Measurements from ENCODE around the gene ZFX.
A peak's percentile ranks its signal among the peaks of the same experiment; 100 is the strongest.

Gene ZFX

DNA sequence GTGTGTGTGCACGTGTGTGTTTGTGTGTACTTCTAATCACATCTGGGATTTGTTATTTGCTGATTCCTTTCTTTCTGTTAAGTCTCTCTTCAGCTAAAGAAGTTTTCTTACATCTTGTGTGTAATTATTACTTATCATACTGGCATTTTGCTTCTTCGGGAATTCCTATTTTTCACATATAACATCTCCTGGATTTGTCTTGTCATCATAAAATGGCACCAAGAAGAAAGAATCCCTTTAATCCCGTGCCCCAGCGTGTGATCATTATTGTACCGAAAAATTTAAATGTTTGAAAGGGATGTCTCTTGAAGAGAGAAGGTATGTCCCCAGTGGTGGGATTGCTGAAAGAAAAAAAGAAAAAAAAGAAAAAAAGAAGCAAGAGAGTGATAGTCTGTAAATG, 72.3 kb downstream of the ZFX start:
- Mint-ChIP-seq H3K27ac (no peak overlapping the region), H3K27me3 (no peaks in the 10 kb centered on the region), H3K9me3 (no peaks in the 10 kb centered on the region), H3K36me3 (ENCODE audit: low read depth) (no peaks in the 10 kb centered on the region), H3K4me3 (no peak overlapping the region), H3K4me1 (ENCODE audit: low read depth) (no peaks in the 10 kb centered on the region)
- intact Hi-C loops (cut with micrococcal nuclease) = no loop called here

DNA sequence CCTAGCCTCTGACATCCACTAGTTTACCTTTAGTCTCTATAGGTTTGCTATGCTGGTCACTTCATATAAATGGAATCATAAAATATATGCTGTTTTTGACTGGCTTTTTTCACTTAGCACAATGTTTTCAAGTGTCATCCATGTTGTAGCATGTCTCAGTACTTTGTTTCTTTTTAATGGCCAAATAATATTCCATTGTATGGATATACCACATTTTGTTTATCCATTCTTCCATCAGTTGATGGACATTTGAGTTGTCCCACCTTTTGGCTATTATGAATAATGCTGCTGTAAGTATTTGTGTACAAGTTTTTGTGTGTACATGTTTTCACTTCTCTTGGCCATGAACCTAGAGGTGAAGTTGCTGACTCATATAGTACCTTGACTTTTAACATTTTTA, 75.7 kb downstream of the ZFX start:
- H3K36me3 Mint-ChIP-seq (ENCODE audit: low read depth) = no peaks in the 10 kb centered on the region
- H3K9me3 Mint-ChIP-seq = no peaks in the 10 kb centered on the region
- intact Hi-C loops (cut with micrococcal nuclease) = no loop called here
- no peak overlapping the region for H3K4me3 Mint-ChIP-seq
- H3K27me3 Mint-ChIP-seq = peaks cover 2% of the 10 kb centered on the region
- H3K4me1 Mint-ChIP-seq (ENCODE audit: low read depth) = no peaks in the 10 kb centered on the region
- no peak overlapping the region for H3K27ac Mint-ChIP-seq

DNA sequence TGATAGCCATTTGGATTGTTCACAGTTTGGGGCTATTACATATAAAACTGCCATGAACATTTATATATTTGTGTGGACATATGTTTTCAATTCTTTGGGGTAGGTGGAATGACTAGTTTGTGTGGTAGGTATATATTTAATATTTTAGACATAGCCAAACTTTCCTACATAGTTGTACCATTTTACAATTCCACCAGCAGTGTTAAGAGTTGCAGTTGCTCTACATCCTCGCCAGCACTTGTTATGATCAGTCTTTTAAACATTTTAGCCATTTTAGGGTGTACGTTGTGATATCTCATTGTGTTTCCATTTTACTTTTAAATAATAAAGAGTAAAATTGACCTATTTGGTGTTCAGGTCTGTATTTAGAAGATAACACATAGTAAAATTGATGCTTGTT, 76.6 kb downstream of the ZFX start:
- Mint-ChIP-seq H3K36me3 (ENCODE audit: low read depth) (no peaks in the 10 kb centered on the region), H3K27ac (no peak overlapping the region), H3K4me1 (ENCODE audit: low read depth) (no peaks in the 10 kb centered on the region), H3K9me3 (no peaks in the 10 kb centered on the region), H3K4me3 (no peak overlapping the region), H3K27me3 (peaks cover 2% of the 10 kb centered on the region)
- intact Hi-C loops (cut with micrococcal nuclease) = no loop called here

DNA sequence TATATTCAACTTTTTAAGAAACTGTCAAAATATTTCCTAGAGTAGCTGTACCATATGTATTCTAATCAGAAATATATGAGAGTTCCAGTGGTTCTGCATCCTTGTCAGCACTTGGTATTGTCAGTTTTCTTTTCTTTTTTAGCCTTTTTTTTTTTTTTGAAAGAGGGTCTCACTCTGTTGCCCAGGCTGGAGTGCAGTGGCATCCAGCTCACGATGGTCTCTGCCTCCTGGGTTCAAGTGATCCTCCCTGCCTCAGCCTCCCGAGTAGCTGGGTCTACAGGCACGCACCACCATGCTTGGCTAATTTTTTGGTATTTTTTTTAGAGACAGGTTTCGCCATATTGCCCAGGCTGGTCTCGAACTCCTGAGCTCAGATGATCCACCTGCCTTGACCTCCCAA, 79.1 kb downstream of the ZFX start:
- Mint-ChIP-seq H3K4me3 (no peak overlapping the region), H3K4me1 (ENCODE audit: low read depth) (no peaks in the 10 kb centered on the region), H3K36me3 (ENCODE audit: low read depth) (no peaks in the 10 kb centered on the region), H3K9me3 (no peaks in the 10 kb centered on the region), H3K27me3 (peaks cover 2% of the 10 kb centered on the region), H3K27ac (no peak overlapping the region)
- intact Hi-C loops (cut with micrococcal nuclease) = no loop called here

DNA sequence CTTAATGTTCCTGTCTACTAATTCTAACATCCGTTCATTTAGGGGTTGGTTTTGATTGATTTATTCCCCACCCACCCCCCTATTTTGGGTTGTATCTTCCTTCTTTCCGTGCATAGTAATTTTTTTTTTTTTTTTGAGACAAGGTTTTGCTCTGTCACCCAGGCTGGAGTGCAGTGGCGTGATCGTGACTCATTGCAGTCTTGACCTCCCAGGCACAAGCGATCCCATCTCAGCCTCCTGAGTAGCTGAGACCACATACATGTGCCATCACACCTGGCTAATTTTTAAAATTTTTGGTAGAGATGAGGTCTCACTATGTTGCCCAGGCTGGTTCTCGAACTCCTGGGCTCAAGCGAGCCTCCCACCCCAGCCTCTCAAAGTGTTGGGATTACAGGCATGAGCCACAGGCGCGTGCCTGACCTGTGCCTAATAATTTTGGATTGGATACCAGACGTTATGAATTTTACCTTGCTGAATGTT, 79.9 kb downstream of the ZFX start:
- Mint-ChIP-seq H3K4me1 (ENCODE audit: low read depth) (no peaks in the 10 kb centered on the region), H3K4me3 (no peak overlapping the region), H3K9me3 (no peaks in the 10 kb centered on the region), H3K27me3 (peaks cover 2% of the 10 kb centered on the region), H3K27ac (no peak overlapping the region), H3K36me3 (ENCODE audit: low read depth) (no peaks in the 10 kb centered on the region)
- intact Hi-C loops (cut with micrococcal nuclease) = no loop called here

DNA sequence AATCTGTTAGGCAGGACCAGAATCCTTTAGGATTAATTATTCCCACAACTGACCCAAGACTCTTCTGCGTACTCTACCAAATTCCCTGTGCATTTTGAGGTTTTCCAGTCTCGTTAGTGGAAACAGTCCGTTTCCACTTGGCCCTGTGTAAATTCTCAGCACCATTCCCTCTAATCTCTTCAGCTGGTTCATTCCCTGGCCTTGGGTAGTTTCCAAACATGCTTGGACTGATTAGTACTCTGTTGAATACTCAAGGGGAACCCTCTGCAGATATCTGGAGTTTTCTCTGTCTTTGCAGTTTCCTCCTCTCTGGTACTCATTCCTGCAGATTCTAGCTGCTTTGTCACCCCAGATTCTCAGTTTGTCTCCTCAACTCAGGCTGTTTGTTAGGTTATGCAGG, 80.4 kb downstream of the ZFX start:
- H3K4me3 Mint-ChIP-seq = no peak overlapping the region
- no peaks in the 10 kb centered on the region for H3K36me3 Mint-ChIP-seq (ENCODE audit: low read depth)
- peaks cover 2% of the 10 kb centered on the region for H3K27me3 Mint-ChIP-seq
- H3K4me1 Mint-ChIP-seq (ENCODE audit: low read depth) = no peaks in the 10 kb centered on the region
- intact Hi-C loops (cut with micrococcal nuclease) = no loop called here
- H3K9me3 Mint-ChIP-seq = no peaks in the 10 kb centered on the region
- no peak overlapping the region for H3K27ac Mint-ChIP-seq

DNA sequence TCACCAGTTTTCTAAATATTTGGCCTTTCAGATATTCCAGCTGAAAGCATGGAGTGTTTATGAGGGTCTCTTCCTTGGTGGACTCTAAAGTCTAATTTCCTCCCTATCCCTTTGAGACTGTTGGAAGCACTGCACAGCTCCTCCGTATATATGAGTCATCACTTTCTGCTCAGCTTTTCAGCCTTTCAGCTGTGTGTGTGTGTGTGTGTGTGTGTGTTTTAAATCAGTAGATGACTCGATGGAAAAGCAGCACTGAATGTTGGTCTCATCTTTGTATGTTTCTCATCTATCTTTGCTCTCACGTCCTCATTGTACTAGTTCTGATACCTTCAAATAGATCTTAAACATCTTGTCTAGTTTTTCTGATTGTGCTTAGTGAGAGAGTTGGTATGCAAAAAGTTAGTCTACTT, 81.6 kb downstream of the ZFX start:
- intact Hi-C loops (cut with micrococcal nuclease) = no loop called here
- H3K36me3 Mint-ChIP-seq (ENCODE audit: low read depth) = no peaks in the 10 kb centered on the region
- no peaks in the 10 kb centered on the region for H3K9me3 Mint-ChIP-seq
- no peak overlapping the region for H3K27ac Mint-ChIP-seq
- H3K27me3 Mint-ChIP-seq = peaks cover 2% of the 10 kb centered on the region
- no peaks in the 10 kb centered on the region for H3K4me1 Mint-ChIP-seq (ENCODE audit: low read depth)
- H3K4me3 Mint-ChIP-seq = no peak overlapping the region

DNA sequence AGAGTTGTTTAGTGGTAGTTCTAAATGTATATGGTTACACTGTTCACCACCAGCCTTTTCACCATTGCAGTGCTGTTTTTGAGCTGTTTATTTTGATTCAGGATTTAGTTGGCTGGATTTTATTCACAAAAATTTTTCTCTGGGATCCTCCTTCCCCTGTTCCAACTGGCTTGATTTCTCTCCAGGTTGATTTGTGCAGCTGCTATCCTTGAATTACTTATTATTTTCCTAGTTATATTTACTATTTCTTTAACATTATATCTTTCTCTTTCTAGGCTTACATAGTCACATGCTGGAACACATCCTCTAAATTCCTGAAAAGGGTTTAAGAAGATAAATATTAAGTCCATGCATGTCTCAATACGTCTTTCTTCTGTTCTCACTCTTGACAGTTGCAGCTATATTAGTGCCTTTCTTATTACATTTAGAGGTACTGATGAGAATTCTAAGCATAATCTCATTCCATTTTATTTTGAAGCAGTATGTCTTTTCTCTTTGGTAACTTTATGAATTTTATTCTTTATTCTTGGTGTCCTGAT, 82.2 kb downstream of the ZFX start:
- H3K9me3 Mint-ChIP-seq = no peaks in the 10 kb centered on the region
- no peak overlapping the region for H3K27ac Mint-ChIP-seq
- H3K4me3 Mint-ChIP-seq = no peak overlapping the region
- H3K36me3 Mint-ChIP-seq (ENCODE audit: low read depth) = no peaks in the 10 kb centered on the region
- intact Hi-C loops (cut with micrococcal nuclease) = no loop called here
- H3K4me1 Mint-ChIP-seq (ENCODE audit: low read depth) = no peaks in the 10 kb centered on the region
- peaks cover 2% of the 10 kb centered on the region for H3K27me3 Mint-ChIP-seq

DNA sequence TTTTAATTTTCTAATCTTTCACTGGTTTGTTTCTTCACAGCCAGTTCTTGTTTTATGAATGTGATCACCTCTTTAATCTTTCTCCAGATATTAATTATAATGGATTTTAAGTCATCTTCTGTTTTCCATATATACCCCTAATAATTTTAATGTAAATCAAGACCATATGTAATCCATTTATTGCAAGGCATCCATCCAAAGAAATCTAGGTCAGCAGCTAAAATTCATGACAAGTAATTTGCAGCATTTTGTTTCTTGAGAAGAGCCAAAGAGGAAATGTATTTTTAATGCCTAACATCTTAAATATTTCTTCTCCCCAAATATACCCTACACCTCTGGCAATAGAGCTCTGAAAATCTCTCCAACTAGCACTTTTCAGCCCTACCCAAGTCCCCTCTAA, 83.3 kb downstream of the ZFX start:
- Mint-ChIP-seq H3K4me3 (no peak overlapping the region), H3K27ac (no peak overlapping the region), H3K27me3 (peaks cover 2% of the 10 kb centered on the region), H3K4me1 (ENCODE audit: low read depth) (peaks cover under 1% of the 10 kb centered on the region), H3K9me3 (no peaks in the 10 kb centered on the region), H3K36me3 (ENCODE audit: low read depth) (no peaks in the 10 kb centered on the region)
- intact Hi-C loops (cut with micrococcal nuclease) = no loop called here

DNA sequence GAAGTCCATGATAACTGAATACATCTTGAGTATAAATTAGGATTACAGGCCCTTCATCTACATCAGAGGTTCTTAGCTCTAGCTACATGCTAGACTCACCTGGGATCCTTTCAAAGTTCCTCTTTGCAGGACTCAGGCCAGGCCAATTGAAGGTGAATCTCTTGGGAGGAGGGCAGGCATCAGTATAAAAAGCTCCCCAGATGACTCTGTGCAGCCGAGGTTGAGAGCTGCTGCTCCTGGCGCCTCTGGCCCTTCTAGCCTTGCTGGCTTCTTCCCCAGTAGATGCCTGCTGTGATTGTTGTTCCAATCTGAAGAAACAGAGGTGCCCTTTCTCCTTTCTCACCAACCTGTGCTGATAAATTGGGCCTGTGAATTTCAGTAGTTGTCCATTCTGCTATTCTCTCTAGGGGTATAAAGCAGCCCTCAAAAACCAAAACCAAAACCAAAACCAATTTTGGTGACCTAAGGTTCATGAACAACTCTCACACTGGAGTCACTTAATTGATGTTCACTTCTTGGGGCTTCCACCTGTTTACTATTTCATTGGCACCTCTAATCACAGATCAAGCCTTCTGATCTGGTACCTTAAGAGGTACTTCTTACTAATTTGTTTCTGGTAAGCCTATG, 85.7 kb downstream of the ZFX start:
- Mint-ChIP-seq H3K27ac (no peak overlapping the region), H3K4me1 (ENCODE audit: low read depth) (peaks cover 10% of the 10 kb centered on the region), H3K27me3 (peaks cover 4% of the 10 kb centered on the region), H3K9me3 (no peaks in the 10 kb centered on the region), H3K4me3 (no peak overlapping the region), H3K36me3 (ENCODE audit: low read depth) (no peaks in the 10 kb centered on the region)
- intact Hi-C loops (cut with micrococcal nuclease) = no loop called here

DNA sequence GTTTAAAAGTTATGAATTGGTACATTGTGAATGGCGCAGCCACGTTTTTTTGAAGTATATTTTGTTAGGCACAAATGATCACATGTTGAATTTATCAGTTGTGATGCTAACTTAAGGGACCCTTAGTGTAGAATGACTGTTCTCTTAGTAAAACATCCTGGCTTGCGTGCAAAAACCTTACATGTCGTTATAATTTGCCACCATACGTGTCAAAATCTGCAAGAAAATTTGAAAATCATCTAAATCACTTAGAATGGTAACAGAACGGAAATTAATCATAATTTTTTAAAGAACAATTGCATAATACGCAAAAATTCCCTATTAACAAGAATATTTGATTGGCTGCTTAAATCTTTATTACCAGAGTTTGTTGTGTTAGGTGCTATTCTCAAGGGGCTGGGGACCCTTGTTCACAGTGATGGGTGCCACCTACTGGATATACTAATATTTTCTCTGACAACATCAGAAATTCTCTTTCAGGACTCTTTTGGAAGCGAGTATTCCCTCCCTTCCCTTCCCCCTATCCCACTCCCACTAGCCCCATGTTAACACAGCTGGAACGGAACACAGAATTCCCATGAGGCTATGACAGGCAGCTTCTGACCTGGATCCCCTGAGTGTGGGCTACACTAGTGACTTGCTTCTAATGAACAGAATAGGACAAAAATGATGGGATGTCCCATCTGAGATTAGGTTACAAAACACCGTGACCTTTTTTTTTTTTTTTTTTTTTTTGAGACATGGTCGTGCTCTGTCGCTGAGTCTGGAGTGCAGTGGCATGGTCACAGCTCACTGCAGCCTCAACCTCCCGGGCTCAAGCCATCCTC, 92.5 kb downstream of the ZFX start:
- Mint-ChIP-seq H3K27me3 (peaks cover 5% of the 10 kb centered on the region), H3K4me3 (no peak overlapping the region), H3K27ac (peak overlapping the region; percentile 46), H3K36me3 (ENCODE audit: low read depth) (no peaks in the 10 kb centered on the region), H3K4me1 (ENCODE audit: low read depth) (peaks cover 20% of the 10 kb centered on the region), H3K9me3 (no peaks in the 10 kb centered on the region)
- intact Hi-C loops (cut with micrococcal nuclease) = loop anchor here (2.0 kb wide), 1 partner anchor 91 kb away; no protein-coding TSS in a partner anchor

DNA sequence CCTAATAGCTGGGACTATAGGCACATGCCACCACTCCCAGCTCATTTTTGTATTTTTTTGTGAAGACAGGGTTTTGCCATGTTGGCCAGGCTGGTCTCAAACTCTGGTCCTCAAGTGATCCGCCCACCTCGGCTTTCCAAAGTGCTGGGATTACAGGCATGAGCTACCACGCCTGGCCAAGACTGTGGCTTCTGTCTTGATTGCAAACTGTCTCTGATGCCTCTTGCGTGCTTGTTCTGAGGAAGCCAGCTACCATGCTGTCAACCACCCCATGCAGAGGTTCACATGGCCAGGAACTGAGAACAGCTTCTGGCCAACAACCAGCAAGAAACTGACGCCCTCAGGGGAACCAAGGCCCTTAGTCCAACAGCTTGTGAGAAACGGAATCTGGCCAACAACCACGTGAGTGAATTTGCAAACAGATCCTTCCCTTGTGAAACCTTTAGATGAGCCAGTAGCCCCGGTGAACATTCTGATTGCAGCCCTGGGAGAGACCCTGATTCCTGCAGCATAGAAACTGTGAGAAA, 93.2 kb downstream of the ZFX start:
- Mint-ChIP-seq H3K9me3 (no peaks in the 10 kb centered on the region), H3K36me3 (ENCODE audit: low read depth) (no peaks in the 10 kb centered on the region), H3K4me3 (no peak overlapping the region), H3K4me1 (ENCODE audit: low read depth) (peaks cover 20% of the 10 kb centered on the region), H3K27ac (peak overlapping the region; percentile 46), H3K27me3 (peaks cover 5% of the 10 kb centered on the region)
- intact Hi-C loops (cut with micrococcal nuclease) = loop anchor here (2.0 kb wide), 1 partner anchor 92 kb away; no protein-coding TSS in a partner anchor

DNA sequence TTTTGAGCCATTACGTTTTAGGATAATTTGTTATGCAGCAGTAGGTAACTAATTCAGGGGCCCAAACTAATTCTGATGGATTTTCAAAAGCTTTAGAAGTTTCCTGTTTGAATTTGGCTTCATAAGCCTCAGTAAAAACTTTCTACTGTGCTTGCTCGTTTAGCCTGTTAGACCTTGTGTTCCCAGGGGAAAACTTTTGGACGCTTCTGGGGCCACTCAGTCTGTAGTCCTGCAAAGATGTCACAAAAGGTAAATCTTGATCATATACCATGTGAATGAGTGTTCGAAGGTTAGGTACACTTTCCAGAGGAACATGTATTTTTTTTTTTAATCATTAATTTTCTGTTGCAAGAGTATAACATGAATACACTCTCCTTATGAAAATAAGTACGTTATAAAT, 93.7 kb downstream of the ZFX start:
- intact Hi-C loops (cut with micrococcal nuclease) = loop anchor here (2.0 kb wide), 1 partner anchor 92 kb away; no protein-coding TSS in a partner anchor
- Mint-ChIP-seq H3K4me3 (no peak overlapping the region), H3K36me3 (ENCODE audit: low read depth) (no peaks in the 10 kb centered on the region), H3K27me3 (peaks cover 3% of the 10 kb centered on the region), H3K27ac (peak overlapping the region; percentile 46), H3K4me1 (ENCODE audit: low read depth) (peaks cover 16% of the 10 kb centered on the region), H3K9me3 (no peaks in the 10 kb centered on the region)

DNA sequence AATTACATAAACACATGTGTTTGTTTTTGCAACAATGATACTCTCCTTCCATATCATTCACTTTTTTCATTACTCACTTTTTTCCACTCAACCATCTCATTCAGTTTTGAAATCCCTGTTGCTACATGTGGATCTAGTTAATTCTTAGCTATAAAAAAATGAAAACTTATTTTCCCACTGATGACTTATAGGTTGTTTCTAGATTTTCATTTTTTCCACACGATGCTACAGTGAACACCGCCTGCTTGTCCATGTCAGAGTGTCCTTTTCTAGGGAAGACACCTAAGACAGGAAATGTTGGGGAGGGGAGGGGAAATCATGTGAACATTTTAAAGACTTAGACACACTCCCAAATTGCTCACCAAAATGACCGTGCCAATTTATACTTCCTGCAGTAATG, 94.2 kb downstream of the ZFX start:
- intact Hi-C loops (cut with micrococcal nuclease) = loop anchor here (2.0 kb wide), 1 partner anchor 93 kb away; no protein-coding TSS in a partner anchor
- Mint-ChIP-seq H3K9me3 (no peaks in the 10 kb centered on the region), H3K4me3 (no peak overlapping the region), H3K27ac (no peak overlapping the region), H3K27me3 (peaks cover 1% of the 10 kb centered on the region), H3K36me3 (ENCODE audit: low read depth) (no peaks in the 10 kb centered on the region), H3K4me1 (ENCODE audit: low read depth) (peaks cover 11% of the 10 kb centered on the region)

All from dendritic cell treated with granulocyte-macrophage colony-stimulating factor and Interleukin-4, amounts not matched to agents 40 ng/mL and 50 ng/mL, for 4 days (primary cell).